Stimulated activated CD4-positive, alpha-beta T cell treated with anti-CD3 and anti-CD28 coated beads, Interleukin-1b, Interleukin-23, amount 100 ng/mL, for 1 hour (primary cell): ENCODE results near the gene ASH1L.
"Not testable (repeated sequence)": the region's sequence is repeated elsewhere in the genome, so short reads cannot be mapped to it uniquely, and the experiment has no call there.

ENCODE experiments used
- DNase-seq, 2 donors: peaks; one replicate each; pipeline ENCODE4 v3.0.0-alpha.2; 2020; ENCODE audit warnings: low read depth in 2 of 2

ASH1L gene

DNA sequence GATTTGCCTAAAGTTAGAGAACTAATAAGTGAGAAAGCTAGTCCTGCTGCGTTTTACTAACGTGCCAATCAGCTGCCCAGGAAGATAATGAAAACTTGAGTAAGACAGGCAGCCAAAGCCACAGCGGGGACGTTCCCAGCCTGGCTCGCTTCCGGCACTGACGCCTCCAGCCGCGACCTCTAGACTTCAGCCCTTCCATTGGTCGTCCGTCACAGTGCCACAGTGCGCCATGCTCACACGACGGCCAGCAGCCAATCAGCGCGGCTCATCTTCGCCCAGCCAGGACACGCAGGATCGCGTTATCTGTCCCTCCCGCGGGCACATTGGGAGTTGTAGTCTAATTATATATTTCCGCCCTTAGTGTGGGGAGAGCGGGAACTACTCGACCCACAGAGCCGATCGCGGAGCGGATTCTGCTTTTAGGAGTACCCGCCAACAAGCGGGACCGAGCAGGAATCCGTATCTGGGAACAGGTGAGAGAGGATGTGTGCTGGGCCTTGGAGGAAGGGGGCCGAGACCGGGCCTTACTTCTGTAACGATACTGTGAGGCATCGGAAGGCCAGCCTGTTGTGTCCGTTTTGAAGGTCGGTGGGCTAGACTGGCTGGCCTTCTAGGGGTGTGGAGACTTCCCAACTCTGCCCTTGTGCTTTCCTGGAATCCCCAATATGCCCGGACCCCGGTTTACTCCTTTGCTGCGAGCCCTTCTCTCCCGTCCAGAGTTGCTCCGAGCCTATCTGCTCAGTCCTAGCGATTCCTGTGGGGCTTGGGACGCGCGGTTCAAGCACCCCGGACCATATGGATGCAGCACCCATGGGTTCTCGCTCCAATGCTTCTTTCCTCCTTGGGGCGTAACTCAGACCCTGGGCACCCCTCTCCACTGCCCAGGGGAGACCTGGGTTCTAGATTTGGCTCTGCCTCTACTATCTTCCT is 253.8 kb downstream of the ASH1L start, which contains the start of gene FDPS:
Gene FDPS, plus strand, starts transcription at position 374 of the 930 bp plus-strand sequence. CDS start 924 bp downstream, outside the sequence.
- DNase-seq, result peak; percentile 86 to 93

- no peak for DNase-seq
Observed at GRCh38 chr1:155307247-155307740, 255.3 kb downstream of the ASH1L start.

DNA sequence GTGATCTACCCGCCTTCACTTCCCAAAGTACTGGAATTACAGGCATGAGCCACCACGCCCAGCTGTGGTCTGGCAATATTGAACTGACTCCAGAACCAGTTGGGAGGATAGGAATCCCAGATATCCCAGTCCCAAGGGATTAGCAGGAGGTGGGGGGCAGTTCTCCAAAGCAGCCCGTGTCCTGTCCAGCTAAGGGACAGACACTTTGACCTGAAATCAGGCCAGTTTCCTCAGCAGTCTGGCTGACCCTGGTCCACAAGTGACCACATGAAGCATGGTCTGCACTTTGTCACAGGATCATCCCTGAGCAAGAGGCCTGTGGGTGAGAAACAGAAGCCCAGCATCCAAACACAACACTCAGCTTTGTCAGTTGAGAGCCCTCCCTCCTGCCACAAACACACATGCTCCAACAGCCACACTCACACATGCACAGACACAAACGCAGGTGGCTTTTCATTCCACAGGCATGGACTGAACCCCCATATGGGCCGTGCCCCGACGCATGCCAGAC is 256.7 kb downstream of the ASH1L start:
- no peak for DNase-seq

- DNase-seq, result no peak
Observed at GRCh38 chr1:155304558-155305063, 258.0 kb downstream of the ASH1L start.

DNA sequence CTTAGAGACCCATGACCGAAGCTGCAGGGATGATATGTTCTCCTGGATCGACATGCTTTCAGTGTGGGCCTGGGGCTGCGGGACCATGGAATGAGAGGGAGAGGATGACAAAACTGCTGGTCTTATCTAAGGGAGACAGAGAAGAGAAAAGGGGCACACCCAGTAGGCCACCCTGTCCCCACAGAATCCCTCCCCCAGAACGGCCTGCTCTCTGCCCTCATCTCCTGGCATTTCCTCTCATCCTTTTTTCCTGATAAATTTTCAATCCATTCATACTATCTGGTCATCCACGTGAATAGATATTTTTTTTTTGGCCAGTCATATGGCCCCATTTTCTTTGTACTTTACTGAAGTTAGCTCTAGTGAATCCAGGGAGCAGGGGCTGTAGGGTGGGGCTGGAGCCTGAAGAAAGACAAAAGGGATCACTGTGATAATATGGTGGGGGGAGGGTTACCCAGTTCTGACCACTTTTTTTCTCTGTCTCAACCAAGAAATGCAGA is 261.2 kb downstream of the ASH1L start, which contains the start of gene PKLR:
Gene PKLR, minus strand, starts transcription at position 97 of the 500 bp plus-strand sequence. Its CDS starts 43 bp downstream, at position 54.
- DNase-seq, result no peak

- no peak for DNase-seq
Observed at GRCh38 chr1:155300553-155301329, 261.9 kb downstream of the ASH1L start.

DNA sequence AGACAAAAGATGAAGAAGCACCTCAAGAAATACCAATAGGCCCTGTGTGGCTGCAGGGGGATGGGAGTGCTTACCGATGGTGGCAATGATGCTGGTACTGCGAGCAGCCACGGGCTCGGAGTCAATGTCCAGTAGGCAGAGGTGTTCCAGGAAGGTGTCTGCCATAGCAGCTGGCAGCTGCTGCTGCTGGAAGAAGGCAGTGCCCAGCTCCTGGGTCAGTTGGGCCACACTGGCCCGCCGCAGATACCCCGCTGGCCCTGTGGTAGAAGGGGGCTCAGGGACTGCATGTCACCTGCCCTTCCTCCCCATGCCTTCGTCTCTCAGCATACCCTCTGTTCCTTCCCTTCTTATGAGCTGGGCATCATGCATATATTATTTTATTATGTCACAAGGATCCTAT is 262.6 kb downstream of the ASH1L start:
- DNase-seq, result no peak

- no peak for DNase-seq
Observed at GRCh38 chr1:155297384-155297783, 265.2 kb downstream of the ASH1L start.

DNA sequence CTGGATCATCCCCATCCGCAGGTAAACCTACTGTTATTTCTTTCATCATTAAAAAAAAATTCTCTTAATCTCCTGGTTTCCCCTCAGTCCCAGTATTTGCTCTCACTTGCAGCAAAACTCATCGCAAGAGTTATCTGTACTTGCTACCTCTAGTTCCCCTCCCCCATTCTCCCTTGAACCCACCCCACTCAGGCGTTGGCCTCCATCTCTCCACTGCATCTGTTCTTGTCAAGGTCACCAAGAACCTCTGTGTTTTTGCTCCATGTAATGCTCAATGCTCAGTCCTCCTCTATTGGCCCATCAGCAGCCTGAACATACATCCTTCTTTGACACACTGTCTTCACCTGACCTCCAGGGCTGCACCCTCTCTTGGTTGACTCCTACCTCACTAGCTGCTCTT is 265.9 kb downstream of the ASH1L start:
- DNase-seq, result no peak

GRCh38 chr1:155295942-155296267 is 266.7 kb downstream of the ASH1L start:
- DNase-seq, result no peak

- no peak for DNase-seq
Observed at GRCh38 chr1:155295183-155295941, 267.2 kb downstream of the ASH1L start.

DNA sequence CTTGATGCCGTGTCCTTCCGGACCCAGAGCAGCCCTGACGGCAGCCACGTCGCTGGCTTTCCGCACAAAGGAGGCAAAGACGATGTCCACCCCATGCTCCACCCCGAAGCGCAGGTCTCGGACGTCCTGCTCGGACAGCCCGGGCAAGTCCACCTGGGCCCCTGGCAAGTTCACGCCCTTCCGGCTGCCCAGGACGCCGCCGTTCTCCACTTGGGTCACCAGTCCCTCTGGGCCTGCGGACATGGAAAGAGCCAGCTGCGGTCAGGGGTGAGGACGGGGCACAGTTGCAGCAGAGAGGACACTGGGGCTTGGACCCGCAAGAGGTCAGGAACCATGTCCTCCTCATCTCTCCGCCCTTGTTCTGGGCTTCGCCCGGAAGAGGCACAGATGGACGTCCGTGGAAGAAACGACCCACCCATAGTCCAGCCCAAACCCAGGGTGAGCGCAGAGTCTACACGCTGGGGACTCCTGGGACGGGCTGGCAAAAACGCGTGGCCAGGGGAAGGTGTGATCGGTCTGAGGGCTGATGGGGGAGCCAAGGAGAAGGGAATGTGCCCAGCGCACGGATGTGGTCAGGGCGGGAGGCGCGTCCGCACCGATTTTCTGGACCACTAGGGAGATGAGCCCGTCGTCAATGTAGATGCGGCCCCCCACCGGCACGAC is 268.0 kb downstream of the ASH1L start:
- DNase-seq, result no peak

- DNase-seq, result no peak
Observed at GRCh38 chr1:155293086-155293749, 269.4 kb downstream of the ASH1L start.

DNA sequence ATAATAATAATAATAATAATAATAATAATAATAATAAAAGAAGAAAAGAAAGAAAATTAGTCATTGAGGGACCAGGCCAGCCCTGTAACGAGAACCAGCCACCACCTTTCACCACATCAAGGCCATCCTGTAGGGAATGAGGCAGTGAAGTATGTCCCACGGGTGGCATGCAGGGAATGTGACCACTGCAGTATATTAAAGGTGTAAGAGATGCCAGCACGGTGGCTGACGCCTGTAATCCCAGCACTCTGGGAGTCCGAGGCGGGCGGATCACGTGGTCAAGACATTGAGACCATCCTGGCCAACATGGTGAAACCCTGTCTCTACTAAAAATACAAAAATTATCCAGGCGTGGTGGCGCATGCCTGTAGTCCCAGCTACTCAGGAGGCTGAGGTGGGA is 271.6 kb downstream of the ASH1L start:
- not testable (repeated sequence) for DNase-seq

GRCh38 chr1:155287987-155288543 is 274.5 kb downstream of the ASH1L start:
- no peak for DNase-seq

DNA sequence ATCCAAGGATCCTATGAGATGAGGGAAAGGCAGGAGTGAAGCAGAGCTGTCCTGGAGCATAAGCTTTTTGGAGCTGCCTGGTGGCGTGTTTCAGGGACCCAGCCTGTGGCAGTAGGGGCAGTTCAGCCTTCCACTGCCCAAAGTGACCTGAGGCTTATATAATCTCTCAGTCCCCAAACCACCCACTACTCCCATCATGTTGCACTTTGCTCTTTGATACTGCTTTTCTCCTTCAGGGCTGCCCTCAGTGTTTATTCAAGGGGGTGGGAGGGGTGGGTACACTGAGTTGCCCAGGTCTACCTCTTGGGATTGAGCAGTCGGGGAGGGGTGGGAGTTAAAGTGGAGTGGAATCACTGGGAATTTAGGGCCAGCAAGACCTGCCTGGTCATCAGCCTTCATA is 276.1 kb downstream of the ASH1L start:
- DNase-seq, result no peak

DNA sequence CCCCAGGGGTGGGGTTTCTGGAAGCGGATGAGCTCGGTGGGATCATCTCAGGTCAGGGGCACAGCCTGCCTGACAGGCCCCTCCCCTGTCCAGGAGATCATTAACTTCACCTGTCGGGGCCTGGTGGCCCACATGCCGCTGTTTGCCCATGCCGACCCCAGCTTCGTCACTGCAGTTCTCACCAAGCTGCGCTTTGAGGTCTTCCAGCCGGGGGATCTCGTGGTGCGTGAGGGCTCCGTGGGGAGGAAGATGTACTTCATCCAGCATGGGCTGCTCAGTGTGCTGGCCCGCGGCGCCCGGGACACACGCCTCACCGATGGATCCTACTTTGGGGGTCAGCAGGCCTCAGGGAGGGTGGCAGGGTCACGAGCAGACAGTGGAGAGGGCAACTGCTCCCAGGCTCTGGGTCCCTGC is 277.0 kb downstream of the ASH1L start:
- no peak for DNase-seq
